Endodermal cell (in vitro differentiated cells): ENCODE results near the gene EFNB2. TPM values are rescaled to one million over a fixed set of nuclear protein-coding genes. Genes with fewer than 3 reads are reported as not detected.

Experiments used
- DNase-seq: peaks from one replicate; pipeline ENCODE4 v3.0.0-alpha.2; 2017
- H3K27ac ChIP-seq: 2 replicates; pipeline ENCODE4 v1.5.1; 2013; ENCODE audit warnings: mild to moderate bottlenecking, low read depth, low read length, moderate library complexity
- H3K27me3 ChIP-seq: 2 replicates; pipeline ENCODE4 v1.6.1; 2013; ENCODE audit warnings: mild to moderate bottlenecking, low read length, moderate library complexity; ENCODE audit not compliant: insufficient read depth, control insufficient read depth, poor library complexity, severe bottlenecking
- H3K36me3 ChIP-seq: 2 replicates; pipeline ENCODE4 v1.7.0; 2013; ENCODE audit warnings: mild to moderate bottlenecking, low read length, moderate library complexity; ENCODE audit not compliant: control insufficient read depth, insufficient read depth
- H3K4me1 ChIP-seq: one replicate; pipeline ENCODE4 v1.7.0; 2013; ENCODE audit warnings: low read length; ENCODE audit not compliant: control insufficient read depth, insufficient read depth
- H3K4me3 ChIP-seq: 2 replicates; pipeline ENCODE4 v1.5.1; 2013; ENCODE audit warnings: mild to moderate bottlenecking, low read length, moderate library complexity
- H3K9ac ChIP-seq: 2 replicates; pipeline ENCODE4 v1.6.1; 2013; ENCODE audit warnings: mild to moderate bottlenecking, low read length, moderate library complexity; ENCODE audit not compliant: poor library complexity, severe bottlenecking; ENCODE audit errors: extremely low read depth
- H3K9me3 ChIP-seq: 2 replicates; pipeline ENCODE4 v1.6.1; 2013; ENCODE audit warnings: mild to moderate bottlenecking, low read length, moderate library complexity; ENCODE audit not compliant: control insufficient read depth
- H3K27ac Mint-ChIP-seq: 2 replicates; pipeline ENCODE4 v1.8.0; 2020; ENCODE audit warnings: mixed read lengths
- H3K27me3 Mint-ChIP-seq: 2 replicates; pipeline ENCODE4 v1.8.0; 2021; ENCODE audit warnings: mild to moderate bottlenecking, mixed read lengths; ENCODE audit not compliant: insufficient read depth
- H3K36me3 Mint-ChIP-seq: 2 replicates; pipeline ENCODE4 v1.8.0; 2020; ENCODE audit warnings: low read depth, mixed read lengths
- H3K4me1 Mint-ChIP-seq: 2 replicates; pipeline ENCODE4 v1.8.0; 2020; ENCODE audit warnings: mixed read lengths
- H3K4me3 Mint-ChIP-seq: 2 replicates; pipeline ENCODE4 v1.8.0; 2020; ENCODE audit warnings: mild to moderate bottlenecking, moderate library complexity, mixed read lengths
- H3K9me3 Mint-ChIP-seq: 2 replicates; pipeline ENCODE4 v1.8.0; 2020; ENCODE audit warnings: mild to moderate bottlenecking, mixed read lengths
- CTCF ChIP-seq: fragments of 200-600 bp; sonication (generic); conservative IDR thresholded peaks from 2 replicates; pipeline ENCODE4 v1.5.0; 2021; ENCODE audit warnings: antibody characterized with exemption, mild to moderate bottlenecking
- WGBS, 2 experiments: methylation state at CpG; one replicate each; pipeline versions ENCODE4 v1.1.5 to v1.1.7; 2013; ENCODE audit warnings: missing lambda C conversion rate in 2 of 2, mixed read lengths in 1 of 2; ENCODE audit not compliant: insufficient coverage in 1 of 2, insufficient read length in 1 of 2; 5-methylcytosine and 5-hydroxymethylcytosine counted together
- total RNA-seq, 2 donors: library from RNA; stranded (reverse); fragmentation: NEBNext Ultra II Directional in 1 of 2; extraction: Animal tissue kit (Norgen Biotek cat#: 25700) in 1 of 2; gene quantifications; 2 replicates in 1 of 2; 3 replicates in 1 of 2; pipeline ENCODE4 v1.2.1, GENCODE V29; 2021

The EFNB2 gene
- total RNA-seq, 2 donors from 2014 or later, result 0.84 to 3.1 TPM

- Histone ChIP-seq H3K4me3 (peak overlapping the region; percentile 53), H3K9me3 (no peaks in the 10 kb centered on the region), H3K9ac (no peak overlapping the region), H3K27ac (peak overlapping the region; percentile 89), H3K4me1 (peaks cover 46% of the 10 kb centered on the region), H3K36me3 (no peaks in the 10 kb centered on the region), H3K27me3 (peaks cover 35% of the 10 kb centered on the region)
- Mint-ChIP-seq H3K27ac (no peak overlapping the region), H3K36me3 (no peaks in the 10 kb centered on the region), H3K9me3 (no peaks in the 10 kb centered on the region), H3K4me1 (peaks cover 65% of the 10 kb centered on the region), H3K27me3 (peaks cover 78% of the 10 kb centered on the region), H3K4me3 (no peak overlapping the region)
- no peak for TF ChIP-seq CTCF
- 94 to 100% methylated on average over 1 of the region's 1 CpG for WGBS, 2 experiments
- DNase-seq, result no peak
Measured at GRCh38 chr13:106527445-106527801, 8.0 kb downstream of the EFNB2 start.

- peak overlapping the region; percentile 89 for H3K27ac ChIP-seq
- Mint-ChIP-seq H3K36me3 (no peaks in the 10 kb centered on the region), H3K27me3 (peaks cover 74% of the 10 kb centered on the region), H3K27ac (peak overlapping the region; percentile 61), H3K9me3 (no peaks in the 10 kb centered on the region), H3K4me3 (peak overlapping the region; percentile 5), H3K4me1 (peaks cover 62% of the 10 kb centered on the region)
- WGBS, 2 experiments, result 73 to 82% methylated on average over 6 to 8 of the region's 8 CpGs
- no peak for TF ChIP-seq CTCF
- no peaks in the 10 kb centered on the region for H3K9me3 ChIP-seq
- H3K27me3 ChIP-seq, result peaks cover 33% of the 10 kb centered on the region
- no peak overlapping the region for H3K9ac ChIP-seq
- H3K36me3 ChIP-seq, result no peaks in the 10 kb centered on the region
- peak; percentile 85 for DNase-seq
- H3K4me1 ChIP-seq, result peaks cover 44% of the 10 kb centered on the region
- H3K4me3 ChIP-seq, result no peak overlapping the region
Measured at GRCh38 chr13:106526738-106527444, 8.6 kb downstream of the EFNB2 start.

- no peaks in the 10 kb centered on the region for H3K36me3 ChIP-seq
- no peak overlapping the region for H3K27ac ChIP-seq
- DNase-seq, result peak; percentile 67
- H3K4me3 Mint-ChIP-seq, result no peak overlapping the region
- peaks cover 66% of the 10 kb centered on the region for H3K27me3 Mint-ChIP-seq
- no peak overlapping the region for H3K9ac ChIP-seq
- WGBS, 2 experiments, result 93 to 94% methylated on average over 3 of the region's 3 CpGs
- H3K27ac Mint-ChIP-seq, result no peak overlapping the region
- peaks cover 60% of the 10 kb centered on the region for H3K4me1 Mint-ChIP-seq
- H3K4me3 ChIP-seq, result no peak overlapping the region
- peaks cover 38% of the 10 kb centered on the region for H3K4me1 ChIP-seq
- H3K36me3 Mint-ChIP-seq, result no peaks in the 10 kb centered on the region
- TF ChIP-seq CTCF, result no peak
- no peaks in the 10 kb centered on the region for H3K9me3 ChIP-seq
- peaks cover 23% of the 10 kb centered on the region for H3K27me3 ChIP-seq
- H3K9me3 Mint-ChIP-seq, result no peaks in the 10 kb centered on the region
Measured at GRCh38 chr13:106525865-106526264, 9.6 kb downstream of the EFNB2 start.
